Effector memory CD8-positive, alpha-beta T cell (primary cell): Measurements from ENCODE around the gene ATP2B3.
"Not testable (repeated sequence)": the region's sequence is repeated elsewhere in the genome, so short reads cannot be mapped to it uniquely, and the experiment has no call there.

Experiments
- ATAC-seq: fragments of 150-1000 bp; cut with Tn5 transposase; replicated peaks from 2 replicates; pipeline ENCODE4 v1.10.0; 2021; ENCODE audit warnings: mild to moderate bottlenecking, moderate library complexity
- DNase-seq, 3 experiments: peaks; one replicate each; pipeline ENCODE4 v3.0.0; 2021
- H3K27ac Mint-ChIP-seq, 2 donors: one replicate each; pipeline ENCODE4 v1.8.0; 2022; ENCODE audit warnings: mild to moderate bottlenecking in 2 of 2, mixed read lengths in 2 of 2, moderate library complexity in 2 of 2
- H3K27me3 Mint-ChIP-seq, 2 donors: one replicate each; pipeline ENCODE4 v1.8.0; 2022; ENCODE audit warnings: mixed read lengths in 2 of 2
- H3K36me3 Mint-ChIP-seq: one replicate; pipeline ENCODE4 v1.8.0; 2022; ENCODE audit warnings: mild to moderate bottlenecking, moderate library complexity, mixed read lengths; ENCODE audit not compliant: insufficient read depth
- H3K4me1 Mint-ChIP-seq, 2 donors: one replicate each; pipeline ENCODE4 v1.8.0; 2022; ENCODE audit warnings: low read depth in 2 of 2, mixed read lengths in 2 of 2
- H3K4me3 Mint-ChIP-seq, 2 donors: one replicate each; pipeline ENCODE4 v1.8.0; 2022; ENCODE audit warnings: mild to moderate bottlenecking in 2 of 2, mixed read lengths in 2 of 2, moderate library complexity in 2 of 2
- H3K9me3 Mint-ChIP-seq, 2 donors: one replicate each; pipeline ENCODE4 v1.8.0; 2022; ENCODE audit warnings: mixed read lengths in 2 of 2

ATP2B3 gene

DNA sequence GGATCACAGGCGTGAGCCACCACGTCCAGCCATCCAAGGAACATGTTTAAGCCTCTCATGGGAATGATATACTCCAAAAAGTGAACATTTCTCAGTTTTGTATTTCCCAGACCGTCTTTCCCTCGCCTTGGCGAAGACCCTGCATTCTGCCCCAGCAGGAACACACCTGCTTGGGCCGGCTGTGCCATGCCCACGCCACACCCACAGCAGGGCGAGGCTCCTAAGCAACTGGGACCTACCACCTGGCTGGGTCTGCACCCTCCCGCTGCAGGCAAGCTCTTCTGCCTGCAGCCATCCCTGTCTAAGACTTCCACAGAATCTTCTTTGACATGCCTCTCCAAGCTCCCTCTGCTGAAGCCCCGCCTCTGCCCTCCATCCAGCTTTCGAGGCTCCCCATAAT is 77.9 kb downstream of the ATP2B3 start:
- no peak overlapping the region for H3K4me3 Mint-ChIP-seq
- DNase-seq (no peak), ATAC-seq (no peak)
- no peaks in the 10 kb centered on the region for H3K9me3 Mint-ChIP-seq
- no peaks in the 10 kb centered on the region for H3K27me3 Mint-ChIP-seq
- H3K36me3 Mint-ChIP-seq: peaks cover 11% of the 10 kb centered on the region
- H3K27ac Mint-ChIP-seq: no peak overlapping the region
- H3K4me1 Mint-ChIP-seq: peaks cover 15 to 30% of the 10 kb centered on the region in 2 donors

DNA sequence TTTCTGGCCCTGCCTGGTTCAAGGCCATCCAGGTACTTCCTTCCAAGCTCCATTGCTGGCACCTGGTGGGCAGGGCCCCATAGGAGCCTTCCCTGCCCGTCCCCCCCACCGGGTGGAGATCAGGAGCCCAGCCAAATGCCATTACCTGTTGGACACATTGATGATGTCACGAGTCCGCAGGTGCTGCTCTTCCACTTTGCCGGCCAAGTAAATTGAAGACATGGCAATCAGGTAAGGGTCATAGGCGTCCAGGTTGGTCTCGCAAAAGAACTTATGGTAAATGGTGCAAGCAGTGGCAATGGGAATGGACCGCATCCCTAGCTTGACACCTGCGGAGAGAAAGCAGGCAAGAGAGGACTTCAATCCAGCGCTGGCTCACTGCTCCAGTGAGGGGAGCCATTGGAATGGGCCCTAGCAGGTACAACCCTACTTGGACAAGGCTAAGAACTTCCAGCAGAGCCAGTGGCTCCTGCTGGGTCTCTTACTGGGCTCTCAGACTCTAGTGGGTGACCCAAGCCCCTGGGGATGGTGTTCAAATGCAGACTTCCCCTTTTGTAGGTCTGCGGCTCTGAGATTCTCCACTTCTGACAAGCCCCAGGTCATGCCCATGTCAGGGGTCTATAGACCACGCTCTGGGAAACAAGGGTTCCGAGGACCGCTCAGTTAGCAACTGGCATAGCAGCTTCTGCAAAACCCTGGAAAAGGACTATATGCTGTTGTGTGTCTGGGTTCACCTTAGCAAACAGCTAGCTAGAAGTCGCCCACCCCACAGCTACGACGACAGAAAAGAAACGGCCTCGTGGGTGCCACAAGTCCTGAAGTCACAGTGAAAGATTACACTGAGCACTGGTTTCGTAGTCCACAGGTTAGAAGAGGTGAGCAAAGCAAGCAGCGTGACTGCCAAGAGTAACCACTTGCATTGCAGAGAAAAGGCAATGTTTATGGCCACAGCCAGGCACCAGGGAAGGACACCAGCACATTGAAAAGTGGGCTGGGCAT is 78.7 kb downstream of the ATP2B3 start:
- H3K4me3 Mint-ChIP-seq: no peak overlapping the region
- H3K9me3 Mint-ChIP-seq: no peaks in the 10 kb centered on the region
- H3K36me3 Mint-ChIP-seq: peaks cover 8% of the 10 kb centered on the region
- H3K27ac Mint-ChIP-seq: no peak overlapping the region
- peaks cover 16 to 32% of the 10 kb centered on the region in 2 donors for H3K4me1 Mint-ChIP-seq
- ATAC-seq: no peak
- no peaks in the 10 kb centered on the region for H3K27me3 Mint-ChIP-seq
- DNase-seq: no peak

DNA sequence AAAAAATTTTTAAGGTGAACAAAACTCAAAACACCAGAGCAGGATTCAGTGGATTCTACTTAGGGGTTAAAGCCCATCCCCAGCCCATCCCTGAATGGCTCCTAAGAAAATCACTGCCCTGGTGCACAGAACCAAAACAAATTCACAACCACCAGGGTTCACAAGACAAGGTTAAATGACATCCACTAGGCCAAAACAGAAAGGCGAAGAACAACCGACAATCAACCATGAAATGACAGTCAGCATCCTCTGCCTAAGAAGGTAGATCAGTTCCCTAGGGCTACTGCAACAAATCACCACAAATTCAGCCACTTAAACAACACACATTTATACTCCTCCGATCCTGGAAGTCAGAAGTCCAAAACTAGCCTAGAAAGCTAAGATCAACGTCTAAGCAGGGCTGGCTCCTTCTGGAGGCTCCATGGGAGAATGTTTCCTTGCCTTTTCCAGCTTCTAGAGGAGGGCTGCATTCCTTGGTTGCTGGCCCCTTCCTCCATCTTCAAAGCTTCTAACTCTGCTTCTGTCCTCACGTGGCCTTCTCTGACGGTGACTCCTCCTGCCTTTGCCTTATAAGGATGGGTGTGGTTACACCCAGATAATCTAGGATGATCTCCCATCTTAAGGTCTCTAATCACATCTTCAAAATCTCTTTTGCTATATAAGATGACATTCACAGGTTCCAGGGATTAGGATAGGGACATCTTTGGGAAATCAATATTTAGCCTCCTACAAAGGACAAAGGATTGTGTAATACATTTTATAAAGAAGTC is 79.7 kb downstream of the ATP2B3 start:
- peaks cover 8% of the 10 kb centered on the region for H3K36me3 Mint-ChIP-seq
- H3K4me3 Mint-ChIP-seq: peak overlapping the region; percentile 74 to 81
- no peaks in the 10 kb centered on the region for H3K9me3 Mint-ChIP-seq
- H3K4me1 Mint-ChIP-seq: peaks cover 16 to 34% of the 10 kb centered on the region in 2 donors
- DNase-seq (no peak), ATAC-seq (no peak)
- H3K27me3 Mint-ChIP-seq: no peaks in the 10 kb centered on the region
- no peak overlapping the region for H3K27ac Mint-ChIP-seq

DNA sequence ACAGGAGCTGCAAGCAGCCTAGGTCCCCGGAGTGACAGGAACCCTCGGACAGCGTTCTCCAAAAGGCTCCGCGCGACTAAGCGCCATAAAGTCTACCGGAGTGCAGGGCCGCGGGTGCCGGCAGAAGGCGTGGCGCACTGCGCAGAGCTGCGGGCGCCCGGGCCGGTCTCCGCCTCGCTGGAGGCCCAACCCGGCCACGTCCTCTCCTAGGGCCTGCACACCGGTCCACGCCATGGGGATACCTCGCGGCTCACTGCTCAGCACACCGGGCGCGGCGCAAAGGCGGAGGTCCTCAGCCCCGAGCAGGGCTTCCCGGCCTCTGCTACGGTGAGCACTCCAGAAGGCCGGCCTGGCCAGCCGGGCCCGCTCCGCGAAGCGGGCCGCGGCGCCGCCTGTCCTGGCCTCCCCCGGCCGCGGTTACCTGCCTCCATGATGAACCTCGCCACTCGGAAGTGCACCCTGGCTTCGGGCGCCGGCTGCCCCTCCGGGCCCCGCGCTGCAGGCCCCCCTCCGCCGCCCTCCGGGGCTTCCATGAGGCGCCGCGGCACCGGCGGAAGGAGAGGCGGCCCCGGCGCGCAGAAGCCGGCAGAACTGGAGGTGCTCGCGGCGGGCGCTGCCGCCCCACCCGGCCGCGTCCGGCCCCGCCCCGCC is 81.2 kb downstream of the ATP2B3 start, which contains the start of gene CCNQ:
Gene CCNQ, minus strand, starts transcription at position 599 of the 651 bp plus-strand sequence. Its CDS starts 66 bp downstream, at position 533.
- DNase-seq (no peak), ATAC-seq (peak; percentile 69)
- H3K36me3 Mint-ChIP-seq: peaks cover 2% of the 10 kb centered on the region
- H3K4me1 Mint-ChIP-seq: peaks cover 16 to 29% of the 10 kb centered on the region in 2 donors
- no peaks in the 10 kb centered on the region for H3K9me3 Mint-ChIP-seq
- no peaks in the 10 kb centered on the region for H3K27me3 Mint-ChIP-seq
- peak within 1 kb of the TSS; percentile 38 to 49 for H3K27ac Mint-ChIP-seq
- peak within 1 kb of the TSS; percentile 86 to 89 for H3K4me3 Mint-ChIP-seq

DNA sequence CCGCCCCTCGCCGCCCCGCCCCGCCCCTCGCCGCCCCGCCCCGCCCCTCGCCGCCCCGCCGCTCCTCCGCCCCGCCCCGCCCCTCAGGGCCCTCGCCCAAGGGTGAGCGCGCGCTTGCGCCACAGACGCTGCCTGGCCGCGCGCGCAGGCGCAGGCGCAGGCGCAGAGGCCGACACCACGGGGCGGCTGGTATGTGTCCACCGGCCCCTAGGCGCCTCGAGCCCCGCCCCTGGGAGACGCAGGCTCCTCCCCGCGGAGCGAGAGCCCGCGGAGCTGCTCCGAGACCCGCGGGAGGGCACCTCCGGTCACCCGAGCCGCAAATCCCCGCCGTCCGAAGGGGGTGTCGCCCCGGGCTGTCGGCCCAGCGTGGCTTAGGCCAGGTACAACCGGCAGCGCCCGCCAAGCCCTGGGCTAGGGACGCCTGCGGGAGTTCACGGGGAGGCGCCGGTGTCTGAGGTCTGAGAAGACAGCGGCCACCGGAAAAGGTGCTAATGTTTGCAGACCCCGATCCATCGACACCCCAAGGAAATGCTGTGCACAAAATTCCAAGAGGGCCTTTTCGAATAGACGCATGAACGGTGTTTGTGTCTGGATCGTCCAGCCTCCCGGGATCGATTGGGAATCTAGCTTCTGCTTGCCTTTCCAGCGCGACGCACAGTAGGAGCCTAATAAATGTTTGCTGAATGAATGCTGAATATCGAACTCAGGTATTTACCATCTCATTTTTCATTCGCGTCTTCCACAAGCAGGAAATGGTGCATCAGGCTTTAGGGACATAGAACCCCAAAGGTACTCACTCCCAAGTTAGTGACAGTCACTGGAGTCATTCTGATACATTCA is 82.0 kb downstream of the ATP2B3 start:
- peak overlapping the region in 1 of 2 donors; percentile 18 for H3K27ac Mint-ChIP-seq
- ATAC-seq: peak; percentile 83
- H3K4me1 Mint-ChIP-seq: peaks cover 16 to 29% of the 10 kb centered on the region in 2 donors
- H3K9me3 Mint-ChIP-seq: no peaks in the 10 kb centered on the region
- H3K36me3 Mint-ChIP-seq: peaks cover 2% of the 10 kb centered on the region
- H3K27me3 Mint-ChIP-seq: no peaks in the 10 kb centered on the region
- DNase-seq: peak; percentile 64 to 79 (median 71)
- H3K4me3 Mint-ChIP-seq: peak overlapping the region; percentile 86 to 89

DNA sequence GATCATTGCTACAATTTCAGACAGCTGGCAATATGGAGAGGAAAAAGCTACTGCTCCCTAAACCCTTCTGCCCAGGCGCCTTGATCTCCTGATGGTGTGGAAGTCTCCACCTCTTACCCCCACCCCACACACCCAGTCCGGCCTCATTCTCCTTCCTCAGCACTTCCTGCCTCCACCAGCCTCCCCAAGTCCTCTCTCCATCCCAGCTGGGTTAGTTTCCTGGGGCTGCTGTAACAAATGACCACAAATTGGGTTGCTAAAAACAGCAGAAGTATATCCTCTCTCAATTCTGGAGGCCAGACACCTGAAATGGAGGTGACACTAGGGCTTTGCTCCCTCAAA is 82.6 kb downstream of the ATP2B3 start:
- peak overlapping the region in 1 of 2 donors; percentile 18 for H3K27ac Mint-ChIP-seq
- H3K36me3 Mint-ChIP-seq: peaks cover 2% of the 10 kb centered on the region
- H3K27me3 Mint-ChIP-seq: no peaks in the 10 kb centered on the region
- peaks cover 16 to 29% of the 10 kb centered on the region in 2 donors for H3K4me1 Mint-ChIP-seq
- no peaks in the 10 kb centered on the region for H3K9me3 Mint-ChIP-seq
- DNase-seq (no peak), ATAC-seq (no peak)
- peak overlapping the region; percentile 86 to 89 for H3K4me3 Mint-ChIP-seq

DNA sequence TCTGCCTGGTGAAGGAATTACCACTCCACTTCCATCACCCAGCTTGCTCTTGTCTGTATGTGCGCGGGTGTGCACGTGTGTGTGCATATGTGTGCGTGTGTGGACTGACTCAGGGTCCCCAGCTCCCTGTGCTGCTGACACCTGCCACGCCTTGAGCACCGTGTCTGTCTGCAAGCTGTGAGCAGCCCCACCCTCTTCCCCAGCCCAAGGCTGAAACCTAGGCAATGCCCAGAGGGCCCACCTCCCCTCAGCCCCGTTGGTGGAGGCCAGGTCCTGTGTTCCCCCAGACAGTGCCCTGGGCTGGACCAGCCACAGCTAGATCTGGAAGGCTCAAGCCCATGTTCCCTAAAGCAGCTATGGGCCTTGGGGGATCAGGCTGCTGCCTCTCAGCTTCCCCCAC is 83.5 kb downstream of the ATP2B3 start:
- peaks cover 2% of the 10 kb centered on the region for H3K36me3 Mint-ChIP-seq
- H3K9me3 Mint-ChIP-seq: no peaks in the 10 kb centered on the region
- DNase-seq: no peak
- peaks cover 12 to 27% of the 10 kb centered on the region in 2 donors for H3K4me1 Mint-ChIP-seq
- H3K4me3 Mint-ChIP-seq: peak overlapping the region in 1 of 2 donors; percentile 86
- no peak overlapping the region for H3K27ac Mint-ChIP-seq
- no peaks in the 10 kb centered on the region for H3K27me3 Mint-ChIP-seq
- no peak for ATAC-seq

DNA sequence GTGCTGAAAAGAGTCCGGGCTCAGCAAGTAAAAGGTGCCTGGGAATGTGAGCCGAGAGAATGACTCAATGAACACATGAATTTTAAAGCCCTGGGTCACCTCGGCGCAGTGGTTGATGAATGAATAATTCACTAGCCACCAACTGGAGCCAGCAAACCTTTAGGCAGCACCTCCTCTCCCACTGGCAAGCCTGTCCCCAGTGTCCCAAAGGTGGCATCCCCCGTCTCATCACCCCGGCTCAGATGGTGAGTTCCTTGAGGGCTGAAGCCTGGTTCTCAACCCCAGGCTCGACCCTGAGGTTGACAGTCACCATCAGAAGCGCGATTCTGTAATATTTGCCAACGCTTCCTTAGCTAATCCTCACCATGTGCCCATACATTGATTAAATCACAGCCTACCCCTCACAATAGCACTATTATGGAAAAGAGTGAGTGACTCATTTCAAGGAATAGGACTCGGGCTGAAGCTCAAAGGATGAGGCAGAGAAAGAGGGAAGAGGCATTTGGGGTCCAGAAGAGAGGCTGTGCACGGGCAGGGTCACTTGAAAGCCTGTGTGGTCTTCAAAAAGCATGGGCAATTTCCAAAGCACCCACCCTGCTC is 84.2 kb downstream of the ATP2B3 start:
- no peak for DNase-seq
- no peaks in the 10 kb centered on the region for H3K9me3 Mint-ChIP-seq
- H3K4me1 Mint-ChIP-seq: peaks cover 11 to 23% of the 10 kb centered on the region in 2 donors
- H3K27me3 Mint-ChIP-seq: no peaks in the 10 kb centered on the region
- no peak overlapping the region for H3K27ac Mint-ChIP-seq
- no peak overlapping the region for H3K4me3 Mint-ChIP-seq
- ATAC-seq: no peak
- peaks cover 2% of the 10 kb centered on the region for H3K36me3 Mint-ChIP-seq

DNA sequence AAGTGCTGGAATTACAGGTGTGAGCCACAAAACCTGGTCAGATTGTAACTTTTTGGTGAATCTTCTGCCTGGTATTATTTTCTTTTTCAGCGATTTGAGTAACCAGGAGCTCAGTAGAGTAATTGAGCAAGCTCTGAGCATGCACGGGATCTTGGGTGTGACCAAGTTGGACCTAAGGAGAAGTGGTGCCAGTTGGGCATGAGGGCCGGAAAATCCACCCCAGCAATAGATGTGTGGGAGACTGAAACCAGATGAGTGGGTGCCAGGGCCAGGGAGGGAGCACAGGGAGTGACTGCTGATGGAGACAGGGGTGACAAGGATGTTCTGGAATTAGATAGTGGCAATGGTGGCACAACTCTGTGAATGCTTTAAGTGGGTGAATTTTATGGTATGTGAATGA is 85.2 kb downstream of the ATP2B3 start:
- peaks cover 2% of the 10 kb centered on the region for H3K36me3 Mint-ChIP-seq
- DNase-seq: no peak
- no peaks in the 10 kb centered on the region for H3K27me3 Mint-ChIP-seq
- peaks cover 11 to 16% of the 10 kb centered on the region in 2 donors for H3K4me1 Mint-ChIP-seq
- H3K27ac Mint-ChIP-seq: no peak overlapping the region
- no peaks in the 10 kb centered on the region for H3K9me3 Mint-ChIP-seq
- H3K4me3 Mint-ChIP-seq: no peak overlapping the region
- no peak for ATAC-seq

DNA sequence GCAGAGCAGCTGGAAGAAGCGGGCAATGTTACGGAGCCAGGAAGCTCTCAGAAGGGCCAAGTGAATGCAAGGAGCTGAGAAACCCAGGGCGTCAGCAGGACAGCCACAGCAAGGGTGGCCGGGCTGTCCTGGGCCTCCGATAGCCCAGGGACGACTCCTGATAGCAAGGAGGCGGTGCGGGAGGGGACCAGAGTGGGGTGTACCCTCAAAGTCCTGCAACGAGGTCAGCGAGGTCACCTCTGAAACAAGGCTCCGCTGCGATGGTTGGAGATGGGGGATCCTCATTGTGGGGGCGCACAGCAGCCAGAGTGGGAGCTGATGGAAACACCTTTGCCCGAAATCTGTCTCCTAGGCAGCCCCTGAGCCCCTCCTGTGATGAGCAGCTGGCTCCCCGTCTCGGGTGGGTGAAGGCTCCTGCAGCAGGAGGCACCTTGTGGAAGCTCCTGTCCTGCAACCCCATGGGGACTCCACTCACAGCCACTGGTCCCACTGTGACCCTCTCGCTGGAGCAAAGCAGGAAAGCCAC is 85.8 kb downstream of the ATP2B3 start:
- H3K27ac Mint-ChIP-seq: no peak overlapping the region
- DNase-seq: no peak
- H3K27me3 Mint-ChIP-seq: no peaks in the 10 kb centered on the region
- ATAC-seq: no peak
- H3K4me3 Mint-ChIP-seq: no peak overlapping the region
- H3K36me3 Mint-ChIP-seq: no peaks in the 10 kb centered on the region
- peaks cover 7 to 11% of the 10 kb centered on the region in 2 donors for H3K4me1 Mint-ChIP-seq
- H3K9me3 Mint-ChIP-seq: no peaks in the 10 kb centered on the region

DNA sequence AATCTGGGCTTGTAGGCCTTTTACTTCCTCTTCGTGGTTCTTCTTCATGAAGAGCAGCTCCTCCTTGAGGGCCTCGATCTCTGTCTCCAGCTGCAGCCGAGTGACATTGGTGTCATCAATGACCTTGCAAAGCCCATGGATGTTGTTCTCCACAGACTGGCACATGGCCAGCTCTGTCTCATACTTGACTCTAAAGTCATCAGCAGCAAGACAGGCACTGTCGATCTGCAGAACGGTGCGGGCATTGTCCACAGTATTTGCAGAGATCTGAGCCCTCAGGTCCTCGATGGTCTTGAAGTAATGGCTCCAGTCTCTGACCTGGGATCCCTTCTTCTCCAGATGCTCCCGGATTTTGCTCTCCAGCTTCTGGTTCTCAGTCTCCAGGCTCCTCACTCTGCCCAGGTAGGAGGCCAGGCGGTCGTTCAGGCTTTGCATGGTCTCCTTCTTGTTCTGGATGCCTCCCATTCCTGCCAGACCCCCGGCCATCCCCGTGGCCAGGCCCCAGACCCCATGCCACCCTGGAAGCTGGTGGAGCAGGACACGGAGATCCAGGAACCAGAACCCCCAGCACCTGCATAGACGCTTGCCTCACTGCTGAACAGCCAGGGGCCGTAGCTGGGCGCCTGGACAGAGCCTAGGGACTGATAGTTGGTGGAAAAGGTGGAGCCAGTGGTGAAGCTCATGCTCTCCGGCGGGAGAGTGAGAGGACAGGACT is 87.4 kb downstream of the ATP2B3 start:
- not testable (repeated sequence) for H3K27me3 Mint-ChIP-seq, H3K27ac Mint-ChIP-seq, H3K36me3 Mint-ChIP-seq, ATAC-seq, H3K9me3 Mint-ChIP-seq, DNase-seq, H3K4me3 Mint-ChIP-seq
- peaks cover 7 to 12% of the 10 kb centered on the region in 2 donors for H3K4me1 Mint-ChIP-seq

DNA sequence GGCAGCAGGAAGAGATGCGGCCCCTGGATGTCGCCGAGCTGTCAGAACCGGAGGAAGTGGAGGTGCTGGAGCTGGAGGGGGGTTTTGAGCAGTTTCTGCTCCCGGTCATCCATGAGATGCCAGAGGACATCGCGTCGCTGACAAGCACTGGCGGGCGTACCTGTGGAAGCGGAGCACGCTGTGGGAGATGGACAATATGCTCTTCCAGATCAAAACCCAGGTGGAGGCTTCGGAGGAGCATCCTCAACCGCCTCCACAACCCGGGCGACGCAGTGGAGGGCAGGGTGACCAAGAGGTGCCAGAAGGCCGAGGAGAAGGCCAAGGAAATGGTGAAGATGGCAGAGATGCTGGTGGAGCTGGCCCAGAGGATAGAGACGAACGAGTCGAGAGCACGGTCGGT is 89.1 kb downstream of the ATP2B3 start:
- no peaks in the 10 kb centered on the region for H3K9me3 Mint-ChIP-seq
- no peak overlapping the region for H3K4me3 Mint-ChIP-seq
- DNase-seq (no peak), ATAC-seq (no peak)
- H3K27ac Mint-ChIP-seq: no peak overlapping the region
- no peaks in the 10 kb centered on the region for H3K27me3 Mint-ChIP-seq
- H3K36me3 Mint-ChIP-seq: no peaks in the 10 kb centered on the region
- H3K4me1 Mint-ChIP-seq: peaks cover 0 to 6% of the 10 kb centered on the region in 2 donors
